ENCODE results near the gene PIK3CA.

- TF ChIP-seq CTCF (IDR thresholded peaks at IDR 0.05 in 8 of 11, conservative IDR thresholded peaks at IDR 0.05 in 3 of 11) (no peak), POLR2A (IDR thresholded peaks at IDR 0.05) (no peak)
Measured at GRCh38 chr3:179105881-179106280, 42.3 kb upstream of the PIK3CA start.

All from spleen (tissue), 7 donors.